ENCODE results near the gene OPCML.

OPCML gene

DNA sequence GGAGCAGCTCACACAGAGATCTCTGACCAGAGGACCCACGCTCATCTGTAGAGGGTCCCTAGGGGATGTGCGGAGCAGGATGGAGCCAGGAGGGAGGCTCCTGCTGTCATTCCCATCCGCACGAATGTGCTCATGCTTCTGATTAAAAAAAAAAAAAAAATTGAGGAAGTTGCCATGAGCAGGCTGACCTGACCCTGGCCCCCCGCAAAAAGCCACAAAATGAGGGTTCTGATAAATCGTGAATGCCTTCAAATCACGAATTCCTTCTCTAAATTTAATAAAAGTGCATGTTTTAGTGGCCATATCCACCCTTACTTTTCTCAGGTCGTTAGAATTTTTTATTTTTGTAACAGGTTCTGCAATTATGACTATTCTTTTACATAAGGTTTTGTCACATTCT is 378.2 kb downstream of the OPCML start:
- DNase-seq, result no peak
- TF ChIP-seq, protein P1, sequence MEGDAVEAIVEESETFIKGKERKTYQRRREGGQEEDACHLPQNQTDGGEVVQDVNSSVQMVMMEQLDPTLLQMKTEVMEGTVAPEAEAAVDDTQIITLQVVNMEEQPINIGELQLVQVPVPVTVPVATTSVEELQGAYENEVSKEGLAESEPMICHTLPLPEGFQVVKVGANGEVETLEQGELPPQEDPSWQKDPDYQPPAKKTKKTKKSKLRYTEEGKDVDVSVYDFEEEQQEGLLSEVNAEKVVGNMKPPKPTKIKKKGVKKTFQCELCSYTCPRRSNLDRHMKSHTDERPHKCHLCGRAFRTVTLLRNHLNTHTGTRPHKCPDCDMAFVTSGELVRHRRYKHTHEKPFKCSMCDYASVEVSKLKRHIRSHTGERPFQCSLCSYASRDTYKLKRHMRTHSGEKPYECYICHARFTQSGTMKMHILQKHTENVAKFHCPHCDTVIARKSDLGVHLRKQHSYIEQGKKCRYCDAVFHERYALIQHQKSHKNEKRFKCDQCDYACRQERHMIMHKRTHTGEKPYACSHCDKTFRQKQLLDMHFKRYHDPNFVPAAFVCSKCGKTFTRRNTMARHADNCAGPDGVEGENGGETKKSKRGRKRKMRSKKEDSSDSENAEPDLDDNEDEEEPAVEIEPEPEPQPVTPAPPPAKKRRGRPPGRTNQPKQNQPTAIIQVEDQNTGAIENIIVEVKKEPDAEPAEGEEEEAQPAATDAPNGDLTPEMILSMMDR (IDR thresholded peaks at IDR 0.05; ENCODE audit: low read depth, low read length), result no peak
- H3K36me3 ChIP-seq, result no peaks in the 10 kb centered on the region
- H3K9me3 ChIP-seq (ENCODE audit: severe bottlenecking), result no peaks in the 10 kb centered on the region
- H3K4me3 ChIP-seq (ENCODE audit: low read depth, low read length), result no peak overlapping the region
- peaks cover 17% of the 10 kb centered on the region for H3K27me3 ChIP-seq (ENCODE audit: insufficient read depth, low read depth, severe bottlenecking)
- no peak overlapping the region for H3K27ac ChIP-seq

DNA sequence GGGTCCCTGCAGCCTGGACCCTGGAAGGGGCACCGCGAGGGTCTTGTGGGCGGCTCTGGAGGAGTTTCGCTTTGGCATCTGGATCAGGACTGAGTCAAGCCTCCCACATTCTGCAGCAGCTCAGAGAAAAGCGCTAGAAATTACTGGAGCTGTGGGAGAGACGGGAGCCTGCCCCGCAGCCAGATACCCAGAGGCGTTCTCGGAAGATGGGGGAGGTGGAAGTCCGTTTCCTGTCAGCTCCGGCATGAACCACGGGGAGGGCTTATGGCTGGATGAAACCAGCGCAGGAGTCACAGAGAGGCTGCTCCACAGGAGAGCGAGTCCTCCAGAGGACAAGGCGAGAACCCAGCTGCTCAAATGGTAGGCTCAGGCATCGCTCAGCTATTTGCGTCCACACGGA is 379.3 kb downstream of the OPCML start:
- no peaks in the 10 kb centered on the region for H3K36me3 ChIP-seq
- no peak for DNase-seq
- peaks cover 19% of the 10 kb centered on the region for H3K27me3 ChIP-seq (ENCODE audit: insufficient read depth, low read depth, severe bottlenecking)
- H3K27ac ChIP-seq, result no peak overlapping the region
- no peak overlapping the region for H3K4me3 ChIP-seq (ENCODE audit: low read depth, low read length)
- no peaks in the 10 kb centered on the region for H3K9me3 ChIP-seq (ENCODE audit: severe bottlenecking)
- TF ChIP-seq, protein P1 (IDR thresholded peaks at IDR 0.05; ENCODE audit: low read depth, low read length), result no peak

DNA sequence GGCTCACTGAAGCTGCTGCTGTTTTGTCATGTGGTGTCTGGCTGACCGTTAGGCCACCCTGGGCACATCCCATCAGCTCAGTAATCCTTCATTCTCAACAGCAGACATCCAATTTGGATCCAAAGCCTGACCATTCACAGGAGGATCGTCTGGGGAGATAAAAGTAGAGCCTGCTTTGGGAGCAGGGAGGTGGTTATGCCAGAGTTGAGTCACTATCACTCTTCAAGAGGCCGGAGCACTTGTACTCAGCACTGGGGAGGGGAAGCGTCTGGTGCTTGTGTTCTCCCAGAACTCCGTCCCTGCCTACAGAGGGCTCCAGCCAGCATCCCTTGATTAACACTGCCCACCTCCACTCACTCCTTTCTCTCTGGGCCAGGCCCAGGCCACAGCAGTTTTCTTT is 382.6 kb downstream of the OPCML start:
- Histone ChIP-seq H3K27ac (no peak overlapping the region), H3K36me3 (no peaks in the 10 kb centered on the region), H3K27me3 (ENCODE audit: insufficient read depth, low read depth, severe bottlenecking) (peaks cover 12% of the 10 kb centered on the region), H3K4me3 (ENCODE audit: low read depth, low read length) (no peak overlapping the region), H3K9me3 (ENCODE audit: severe bottlenecking) (no peaks in the 10 kb centered on the region)
- no peak for DNase-seq
- TF ChIP-seq, protein P1 (IDR thresholded peaks at IDR 0.05; ENCODE audit: low read depth, low read length), result no peak

DNA sequence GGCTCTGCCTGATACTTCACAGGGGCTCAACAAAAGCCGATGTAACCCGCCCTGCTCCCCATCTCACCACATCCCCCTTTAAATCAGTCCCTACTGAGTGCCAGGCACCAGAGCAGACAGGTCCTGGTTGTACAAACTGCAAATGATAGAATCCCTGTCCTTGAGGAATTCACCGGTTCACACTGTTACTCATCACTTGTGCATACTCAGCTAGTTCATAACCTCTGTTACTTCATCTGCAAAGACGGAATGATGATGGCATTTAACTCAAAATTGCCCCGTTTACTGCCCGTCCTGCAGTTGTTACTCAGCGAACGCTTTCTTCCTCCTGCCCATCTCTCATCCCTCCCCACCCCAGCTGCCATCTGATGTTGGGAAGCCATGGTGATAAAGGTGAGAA is 384.7 kb downstream of the OPCML start:
- H3K9me3 ChIP-seq (ENCODE audit: severe bottlenecking), result no peaks in the 10 kb centered on the region
- H3K27ac ChIP-seq, result no peak overlapping the region
- H3K27me3 ChIP-seq (ENCODE audit: insufficient read depth, low read depth, severe bottlenecking), result peaks cover 12% of the 10 kb centered on the region
- DNase-seq, result no peak
- TF ChIP-seq, protein P1 (IDR thresholded peaks at IDR 0.05; ENCODE audit: low read depth, low read length), result no peak
- no peak overlapping the region for H3K4me3 ChIP-seq (ENCODE audit: low read depth, low read length)
- H3K36me3 ChIP-seq, result no peaks in the 10 kb centered on the region

DNA sequence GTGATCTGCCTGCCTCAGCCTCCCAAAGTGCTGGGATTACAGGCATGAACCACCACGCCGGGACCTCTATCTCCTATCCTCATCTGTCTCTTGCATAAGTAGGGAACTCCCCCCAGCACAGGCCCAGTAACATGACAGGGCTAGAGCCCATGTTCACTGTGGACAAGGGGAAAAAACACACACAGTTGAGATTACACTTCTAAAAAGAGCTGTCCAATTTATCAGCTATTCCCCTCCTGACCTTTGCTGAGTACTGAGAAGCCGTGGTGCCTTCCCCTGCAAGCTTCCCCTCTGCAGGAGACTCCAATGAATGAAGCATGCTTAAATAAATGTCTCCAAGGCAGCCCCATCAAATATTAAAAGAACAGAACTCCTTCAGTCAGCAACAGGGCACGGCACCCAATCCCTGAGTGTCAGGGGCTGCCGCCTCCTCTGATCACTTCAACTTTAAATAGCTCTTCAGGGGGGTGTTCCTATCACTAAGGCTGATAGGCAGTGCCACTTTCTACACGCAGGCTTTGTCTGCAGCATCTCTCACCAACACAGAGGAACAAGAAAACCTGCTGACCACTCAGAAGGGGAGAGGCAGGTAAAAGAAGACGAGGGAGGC is 385.5 kb downstream of the OPCML start:
- Histone ChIP-seq H3K4me3 (ENCODE audit: low read depth, low read length) (no peak overlapping the region), H3K27me3 (ENCODE audit: insufficient read depth, low read depth, severe bottlenecking) (peaks cover 9% of the 10 kb centered on the region), H3K9me3 (ENCODE audit: severe bottlenecking) (no peaks in the 10 kb centered on the region), H3K27ac (no peak overlapping the region), H3K36me3 (no peaks in the 10 kb centered on the region)
- no peak for DNase-seq
- TF ChIP-seq, protein P1 (IDR thresholded peaks at IDR 0.05; ENCODE audit: low read depth, low read length), result no peak

DNA sequence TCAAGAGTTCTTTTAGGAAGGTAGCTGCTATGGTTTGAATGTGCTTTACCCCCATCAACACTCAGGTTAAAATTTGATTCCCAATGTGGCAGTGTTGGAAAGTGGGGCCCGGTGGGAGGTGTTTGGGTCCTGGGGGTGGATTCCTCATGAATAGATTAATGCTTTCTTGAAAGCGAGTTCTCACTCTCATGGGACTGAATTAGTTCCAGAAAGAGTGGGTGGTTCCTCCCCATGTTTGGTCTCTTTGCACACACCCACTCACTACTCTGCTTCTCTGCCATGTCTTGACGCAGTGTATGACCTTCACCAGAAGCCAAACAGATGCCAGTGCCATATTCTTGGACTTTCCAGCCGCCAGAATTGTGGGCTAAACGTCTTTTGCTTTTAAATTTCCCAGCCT is 394.4 kb downstream of the OPCML start:
- no peak for DNase-seq
- TF ChIP-seq, protein P1 (IDR thresholded peaks at IDR 0.05; ENCODE audit: low read depth, low read length), result no peak

More for the DNA sequence above, 394.4 kb downstream of the OPCML start:
- no peak overlapping the region for H3K4me3 ChIP-seq (ENCODE audit: low read depth, low read length)
- H3K9me3 ChIP-seq (ENCODE audit: severe bottlenecking), result no peaks in the 10 kb centered on the region
- no peak overlapping the region for H3K27ac ChIP-seq
- no peaks in the 10 kb centered on the region for H3K36me3 ChIP-seq
- no peaks in the 10 kb centered on the region for H3K27me3 ChIP-seq (ENCODE audit: insufficient read depth, low read depth, severe bottlenecking)

All from WERI-Rb-1 (cell line).